Esophagus squamous epithelium (tissue), 5 donors: ENCODE data around the gene ANP32A. TPM values are rescaled to one million over a fixed set of nuclear protein-coding genes. Genes with fewer than 3 reads are reported as not detected.

ENCODE experiments used
- DNase-seq: peaks from one replicate; lab custom pipeline; 2025; lab: John Stamatoyannopoulos, UW
- H3K27ac ChIP-seq, 4 donors: fragments of 200-600 bp; sonication (generic); one replicate each; pipeline ENCODE4 v1.5.1; 2016 to 2019; ENCODE audit warnings: mild to moderate bottlenecking in 1 of 4
- H3K27me3 ChIP-seq, 4 donors: fragments of 200-600 bp; sonication (generic); 1 replicate in 3 of 4; 2 replicates in 1 of 4; pipeline versions ENCODE4 v1.5.1 to v1.6.0; 2017 to 2021; ENCODE audit warnings: antibody characterized with exemption in 1 of 4
- H3K36me3 ChIP-seq, 3 donors: fragments of 200-600 bp; sonication (generic); one replicate each; pipeline ENCODE4 v1.5.1; 2016 to 2019
- H3K4me1 ChIP-seq, 3 donors: fragments of 200-600 bp; sonication (generic); one replicate each; pipeline ENCODE4 v1.5.1; 2017 to 2019
- H3K4me3 ChIP-seq, 4 donors: fragments of 200-600 bp; sonication (generic); 1 replicate in 3 of 4; 2 replicates in 1 of 4; pipeline ENCODE4 v1.5.1; 2016 to 2019; ENCODE audit warnings: mild to moderate bottlenecking in 2 of 4, moderate library complexity in 1 of 4
- H3K9me3 ChIP-seq, 3 donors: fragments of 200-600 bp; sonication (generic); one replicate each; pipeline ENCODE4 v1.5.1; 2016 to 2019
- CTCF ChIP-seq, 6 experiments: fragments of 450-650 bp in 4 of 6; fragments of 200-600 bp in 2 of 6; sonication (generic) in 2 of 6; IDR thresholded peaks; one replicate each; pipeline ENCODE4 v1.5.1; 2016 to 2019; ENCODE audit warnings: antibody characterized with exemption in 6 of 6, mild to moderate bottlenecking in 4 of 6, moderate library complexity in 4 of 6
- POLR2A ChIP-seq, 4 donors: fragments of 450-650 bp; IDR thresholded peaks; one replicate each; pipeline ENCODE4 v1.6.1; 2017; ENCODE audit warnings: antibody characterized with exemption in 4 of 4, mild to moderate bottlenecking in 4 of 4, moderate library complexity in 3 of 4
- WGBS, 2 donors: methylation state at CpG; one replicate each; pipeline ENCODE4 v1.1.5; 2018; 5-methylcytosine and 5-hydroxymethylcytosine counted together
- intact Hi-C: fragments of 100-400 bp; cut with DNase I; formaldehyde crosslinking; loops from one replicate; pipeline ENCODE4 v1.15.0; 2022
- total RNA-seq, 4 donors: library from RNA; depleted of rRNA; stranded (reverse); fragments of >200 nt; gene quantifications; one replicate each; pipeline ENCODE4 v1.1.0, GENCODE V29; 2016
- donor health status: DM: yes; HTN: yes; CAD: no.

Gene ANP32A
- total RNA-seq, 4 donors from 2014 or later: 40.1 to 71.5 (median 43.8) TPM

DNA sequence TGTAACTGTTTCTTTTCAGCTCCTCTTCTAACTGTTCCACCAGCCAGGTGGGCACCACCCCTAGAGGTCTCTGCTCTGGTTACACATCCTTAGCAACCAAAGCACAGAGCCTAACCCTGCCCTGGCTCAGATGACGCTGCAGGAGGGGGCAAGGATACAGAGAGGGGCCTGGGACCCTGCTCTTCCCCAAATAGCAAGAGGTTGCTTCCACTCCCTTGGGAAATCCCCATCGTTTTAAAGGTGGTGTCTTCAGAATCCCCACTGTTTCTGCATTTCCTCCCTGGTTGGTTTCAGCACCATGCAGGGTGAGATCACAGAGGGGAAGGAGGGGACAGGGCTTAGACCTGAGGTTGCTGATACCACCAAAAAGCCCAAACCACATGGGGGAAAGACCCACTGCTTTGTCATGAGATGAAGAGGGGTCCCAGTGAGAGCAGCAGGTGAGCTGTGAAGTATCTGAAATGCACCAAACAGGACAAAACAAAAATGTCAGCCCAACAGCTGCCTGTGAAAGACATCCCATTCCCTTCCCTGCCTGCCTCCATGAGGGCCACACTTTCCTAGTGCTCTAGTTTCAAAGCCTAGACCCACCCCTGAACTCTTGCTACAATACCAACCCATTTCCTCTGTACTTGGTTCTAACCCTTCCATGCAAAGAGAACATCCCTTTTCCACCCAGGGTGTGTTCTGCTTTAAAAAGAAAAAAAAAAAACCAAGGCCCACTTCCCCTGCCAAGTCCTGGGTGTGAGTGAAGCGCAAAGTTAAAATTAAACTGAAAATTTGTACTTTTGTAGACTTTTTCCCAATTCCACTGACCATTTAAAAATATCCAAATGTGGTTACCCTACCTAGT is 29.0 kb downstream of the ANP32A start:
- H3K9me3 ChIP-seq: no peaks in the 10 kb centered on the region
- peaks cover 0 to 10% (median 3%) of the 10 kb centered on the region in 3 donors for H3K36me3 ChIP-seq
- DNase-seq: no peak
- H3K27me3 ChIP-seq: no peaks in the 10 kb centered on the region
- WGBS, 2 donors: 46 to 54% methylated on average over 1 to 3 of the region's 3 CpGs
- peaks cover 78 to 100% (median 86%) of the 10 kb centered on the region in 3 donors for H3K4me1 ChIP-seq
- intact Hi-C loops: no loop called here
- TF ChIP-seq POLR2A (IDR thresholded peaks at IDR 0.05): no peak
- TF ChIP-seq CTCF (IDR thresholded peaks at IDR 0.05): no peak
- peak overlapping the region in 1 of 4 donors; percentile 45 for H3K27ac ChIP-seq
- H3K4me3 ChIP-seq: no peak overlapping the region

GRCh38 chr15:68790910-68791309 is 29.8 kb downstream of the ANP32A start:
- peaks cover 0 to 17% (median 3%) of the 10 kb centered on the region in 3 donors for H3K36me3 ChIP-seq
- H3K9me3 ChIP-seq: no peaks in the 10 kb centered on the region
- intact Hi-C loops: no loop called here
- H3K4me1 ChIP-seq: peaks cover 74 to 100% (median 81%) of the 10 kb centered on the region in 3 donors
- WGBS, 2 donors: 93 to 96% methylated on average over 2 of the region's 2 CpGs
- H3K4me3 ChIP-seq: no peak overlapping the region
- peak overlapping the region in 2 of 4 donors; percentile 35 to 45 for H3K27ac ChIP-seq
- TF ChIP-seq CTCF (IDR thresholded peaks at IDR 0.05): no peak
- no peaks in the 10 kb centered on the region for H3K27me3 ChIP-seq
- DNase-seq: no peak

- WGBS, 2 donors: 65 to 80% methylated on average over 2 to 7 of the region's 8 CpGs
- TF ChIP-seq POLR2A (IDR thresholded peaks at IDR 0.05) (no peak), CTCF (IDR thresholded peaks at IDR 0.05) (no peak)
- Histone ChIP-seq H3K27me3 (no peaks in the 10 kb centered on the region), H3K4me1 (peaks cover 68 to 98% (median 74%) of the 10 kb centered on the region in 3 donors), H3K27ac (peak overlapping the region in 2 of 4 donors; percentile 35 to 45), H3K36me3 (peaks cover 0 to 24% (median 3%) of the 10 kb centered on the region in 3 donors), H3K4me3 (no peak overlapping the region), H3K9me3 (no peaks in the 10 kb centered on the region)
- no peak for DNase-seq
- intact Hi-C loops: no loop called here
These were observed 30.5 kb downstream of the ANP32A start for GRCh38 chr15:68790242-68790575.

DNA sequence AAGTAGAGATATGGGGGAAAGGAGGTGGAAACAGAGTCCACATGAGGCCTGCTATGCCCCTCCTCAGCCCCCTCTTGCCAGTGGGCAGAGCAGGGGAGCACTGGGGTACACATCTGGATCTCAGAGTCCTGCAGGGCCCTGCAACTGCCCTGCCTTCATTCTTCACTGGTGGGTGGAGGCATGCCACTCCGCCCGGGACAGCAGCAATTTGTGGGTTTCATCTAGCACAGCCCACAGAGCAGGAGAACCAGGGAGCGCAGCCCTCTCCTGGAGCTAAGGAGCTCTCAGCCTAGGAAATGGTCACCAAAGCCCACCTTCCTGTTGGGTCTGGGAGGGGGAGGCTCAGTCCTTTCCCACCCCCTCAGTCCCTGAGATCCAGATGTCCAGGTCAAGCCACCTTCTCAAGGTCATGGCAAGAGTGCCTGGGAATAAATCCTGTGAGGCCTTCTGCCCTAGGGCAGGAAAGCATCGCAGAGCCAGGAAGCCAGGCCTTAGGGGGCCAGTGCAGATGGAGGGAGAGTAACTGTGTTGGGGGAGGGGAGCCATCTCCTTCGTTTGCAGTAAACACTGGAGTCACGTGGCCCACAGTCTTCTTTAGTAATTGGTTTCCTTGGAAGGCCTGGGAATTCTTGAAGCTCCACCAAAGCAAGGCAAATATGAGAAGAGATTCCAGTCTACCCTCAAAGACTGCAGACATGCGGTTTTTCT is 31.0 kb downstream of the ANP32A start:
- no peaks in the 10 kb centered on the region for H3K27me3 ChIP-seq
- peaks cover 63 to 97% (median 69%) of the 10 kb centered on the region in 3 donors for H3K4me1 ChIP-seq
- no peak overlapping the region for H3K4me3 ChIP-seq
- peaks cover 0 to 29% (median 3%) of the 10 kb centered on the region in 3 donors for H3K36me3 ChIP-seq
- no peak for DNase-seq
- intact Hi-C loops: loop anchor here (5.0 to 10.0 kb wide), 2 partner anchors 33 to 85 kb away; partner anchors contain the start of gene ANP32A
- peak overlapping the region in 2 of 4 donors; percentile 35 to 45 for H3K27ac ChIP-seq
- TF ChIP-seq CTCF (IDR thresholded peaks at IDR 0.05): no peak
- TF ChIP-seq POLR2A (IDR thresholded peaks at IDR 0.05): no peak
- H3K9me3 ChIP-seq: no peaks in the 10 kb centered on the region
- 32 to 36% methylated on average over 2 to 4 of the region's 7 CpGs for WGBS, 2 donors
